Upper lobe of left lung (tissue), 6 donors: ENCODE data around the gene GSK3A. TPM values are rescaled to one million over a fixed set of nuclear protein-coding genes. Genes with fewer than 3 reads are reported as not detected.
A peak's percentile ranks its signal among the peaks of the same experiment; 100 is the strongest.
"Not testable (repeated sequence)": the region's sequence is repeated elsewhere in the genome, so short reads cannot be mapped to it uniquely, and the experiment has no call there.

ENCODE experiments used
- ATAC-seq, 2 donors: fragments of 200-7000 bp; cut with Tn5 transposase; one replicate each; pipeline ENCODE4 v1.9.1; 2022; ENCODE audit warnings: mild to moderate bottlenecking in 2 of 2, moderate library complexity in 2 of 2; ENCODE audit not compliant: low FRiP score in 2 of 2
- DNase-seq, 2 donors: peaks; one replicate each; pipeline ENCODE4 v3.0.0-alpha.2; 2019 to 2020
- H3K27ac ChIP-seq, 4 donors: fragments of 200-600 bp; sonication (generic); one replicate each; pipeline ENCODE4 v1.5.1; 2016 to 2019
- H3K27me3 ChIP-seq, 4 donors: fragments of 200-600 bp; sonication (generic); one replicate each; pipeline ENCODE4 v1.5.1; 2017 to 2019
- H3K36me3 ChIP-seq, 4 donors: fragments of 200-600 bp; sonication (generic); one replicate each; pipeline ENCODE4 v1.5.1; 2016 to 2019
- H3K4me1 ChIP-seq, 4 donors: fragments of 200-600 bp; sonication (generic); one replicate each; pipeline ENCODE4 v1.5.1; 2018 to 2019
- H3K4me3 ChIP-seq, 4 donors: fragments of 200-600 bp; sonication (generic); one replicate each; pipeline ENCODE4 v1.5.1; 2017 to 2019; ENCODE audit warnings: mild to moderate bottlenecking in 2 of 4, moderate library complexity in 1 of 4
- H3K9me3 ChIP-seq, 4 donors: fragments of 200-600 bp; sonication (generic); one replicate each; pipeline ENCODE4 v1.5.1; 2018 to 2019
- CTCF ChIP-seq, 6 experiments: fragments of 450-650 bp in 4 of 6; fragments of 200-600 bp in 2 of 6; sonication (generic) in 2 of 6; IDR thresholded peaks; one replicate each; pipeline ENCODE4 v1.5.1; 2016 to 2019; ENCODE audit warnings: antibody characterized with exemption in 6 of 6
- EP300 ChIP-seq, 4 donors: sonication (generic); formaldehyde crosslinking; IDR thresholded peaks; one replicate each; pipeline ENCODE4 v1.5.1; 2017; ENCODE audit warnings: antibody characterized with exemption in 4 of 4, control low read depth in 2 of 4
- POLR2A ChIP-seq, 4 donors: fragments of 450-650 bp; IDR thresholded peaks; one replicate each; pipeline ENCODE4 v1.5.1; 2016 to 2017; ENCODE audit warnings: antibody characterized with exemption in 4 of 4, mild to moderate bottlenecking in 2 of 4
- POLR2AphosphoS5 ChIP-seq, 2 donors: sonication (generic); formaldehyde crosslinking; IDR thresholded peaks; one replicate each; pipeline ENCODE4 v1.5.1; 2017; ENCODE audit warnings: antibody characterized with exemption in 2 of 2
- WGBS, 2 donors: methylation state at CpG; one replicate each; pipeline ENCODE4 v1.1.5; 2017 to 2018; 5-methylcytosine and 5-hydroxymethylcytosine counted together
- total RNA-seq, 6 donors: library from RNA; depleted of rRNA in 4 of 6; stranded (reverse); fragments of >200 nt in 4 of 6; gene quantifications; one replicate each; pipeline versions ENCODE4 v1.1.0 to v1.2.1, GENCODE V29; 2016 to 2021
- donor health status: DM: no; HTN: no; CAD: no; lungs with moderate emphysema.
- donor health status: DM: no; HTN: yes; CAD: no; lungs with severe emphysema.

The GSK3A gene
- total RNA-seq, 6 donors from 2014 or later, result 33.2 to 46.9 (median 39.1) TPM

- no peak for ATAC-seq
- Histone ChIP-seq H3K36me3 (peaks cover under 1 to 11% (median 9%) of the 10 kb centered on the region in 4 donors), H3K27ac (peak overlapping the region; percentile 96 to 100 (median 98)), H3K4me1 (peaks cover 23 to 36% (median 27%) of the 10 kb centered on the region in 4 donors), H3K4me3 (peak overlapping the region; percentile 30 to 69 (median 58)), H3K9me3 (no peaks in the 10 kb centered on the region), H3K27me3 (no peaks in the 10 kb centered on the region)
- WGBS, 2 donors, result 15 to 16% methylated on average over 9 to 13 of the region's 13 CpGs
- peak in 1 of 2 donors; percentile 22 for DNase-seq
- no peak for TF ChIP-seq EP300 (IDR thresholded peaks at IDR 0.05)
- TF ChIP-seq POLR2AphosphoS5 (IDR thresholded peaks at IDR 0.05), result no peak
- no peak for TF ChIP-seq CTCF (IDR thresholded peaks at IDR 0.05)
- TF ChIP-seq POLR2A (IDR thresholded peaks at IDR 0.05), result no peak
Observed at GRCh38 chr19:42267644-42268141, 25.3 kb upstream of the GSK3A start.

- peak overlapping the region in 1 of 4 donors; percentile 98 for H3K27ac ChIP-seq
Observed at GRCh38 chr19:42266928-42267603, 24.7 kb upstream of the GSK3A start.

GRCh38 chr19:42266105-42266504, 23.7 kb upstream of the GSK3A start:
- not testable (repeated sequence) for H3K36me3 ChIP-seq, H3K9me3 ChIP-seq, H3K4me3 ChIP-seq, DNase-seq, H3K27me3 ChIP-seq, ATAC-seq, H3K27ac ChIP-seq
- 93% methylated on average over 4 of the region's 4 CpGs for WGBS, 2 donors
- peaks cover 18 to 26% (median 21%) of the 10 kb centered on the region in 4 donors for H3K4me1 ChIP-seq

More at GRCh38 chr19:42266928-42267603, 24.7 kb upstream of the GSK3A start:
- peaks cover 23 to 35% (median 27%) of the 10 kb centered on the region in 4 donors for H3K4me1 ChIP-seq
- H3K9me3 ChIP-seq, H3K4me3 ChIP-seq, H3K36me3 ChIP-seq, H3K27me3 ChIP-seq, ATAC-seq: not testable (repeated sequence)
- DNase-seq, result peak in 1 of 2 donors; percentile 21
- WGBS, 2 donors, result 93 to 94% methylated on average over 25 of the region's 25 CpGs

- Histone ChIP-seq H3K4me1 (peaks cover 0 to 1% (median under 1%) of the 10 kb centered on the region in 4 donors), H3K27ac (no peak overlapping the region), H3K27me3 (no peaks in the 10 kb centered on the region), H3K36me3 (no peaks in the 10 kb centered on the region), H3K4me3 (no peak overlapping the region), H3K9me3 (no peaks in the 10 kb centered on the region)
- no peak for TF ChIP-seq POLR2AphosphoS5 (IDR thresholded peaks at IDR 0.05)
- no peak for TF ChIP-seq CTCF (IDR thresholded peaks at IDR 0.05)
- no peak for TF ChIP-seq POLR2A (IDR thresholded peaks at IDR 0.05)
- no peak for TF ChIP-seq EP300 (IDR thresholded peaks at IDR 0.05)
- DNase-seq (no peak), ATAC-seq (no peak)
- 91 to 94% methylated on average over 3 of the region's 3 CpGs for WGBS, 2 donors
Observed at GRCh38 chr19:42261763-42262162, 19.4 kb upstream of the GSK3A start.

- WGBS, 2 donors, result 81 to 82% methylated on average over 3 of the region's 3 CpGs
- H3K9me3 ChIP-seq, DNase-seq, H3K27ac ChIP-seq, H3K36me3 ChIP-seq, H3K4me3 ChIP-seq, ATAC-seq, H3K27me3 ChIP-seq: not testable (repeated sequence)
- peaks cover 11 to 21% (median 17%) of the 10 kb centered on the region in 4 donors for H3K4me1 ChIP-seq
Observed at GRCh38 chr19:42257842-42258241, 15.4 kb upstream of the GSK3A start.

- TF ChIP-seq POLR2AphosphoS5 (IDR thresholded peaks at IDR 0.05) (no peak), EP300 (IDR thresholded peaks at IDR 0.05) (no peak), CTCF (IDR thresholded peaks at IDR 0.05) (no peak), POLR2A (IDR thresholded peaks at IDR 0.05) (no peak)
- Histone ChIP-seq H3K36me3 (no peaks in the 10 kb centered on the region), H3K4me1 (peaks cover 29 to 39% (median 35%) of the 10 kb centered on the region in 4 donors), H3K4me3 (peak overlapping the region; percentile 55 to 100 (median 76)), H3K27me3 (no peaks in the 10 kb centered on the region), H3K9me3 (no peaks in the 10 kb centered on the region), H3K27ac (peak overlapping the region; percentile 98 to 100 (median 100))
- DNase-seq (peak in 1 of 2 donors; percentile 84), ATAC-seq (peak; percentile 18 to 38)
- 7 to 10% methylated on average over 37 to 38 of the region's 38 CpGs for WGBS, 2 donors
Observed at GRCh38 chr19:42255766-42256745, 13.7 kb upstream of the GSK3A start.
